Stimulated activated CD4-positive, alpha-beta T cell treated with anti-CD3 and anti-CD28 coated beads, Interleukin-1b, Interleukin-23, amount 100 ng/mL, for 24 hours (primary cell): ENCODE data around the gene TPRKB.
"Not testable (repeated sequence)": the region's sequence is repeated elsewhere in the genome, so short reads cannot be mapped to it uniquely, and the experiment has no call there.

Experiments used
- DNase-seq, 4 experiments: peaks; one replicate each; pipeline ENCODE4 v3.0.0-alpha.2; 2020; ENCODE audit warnings: low read depth in 4 of 4, low spot score in 1 of 4

TPRKB gene

DNA sequence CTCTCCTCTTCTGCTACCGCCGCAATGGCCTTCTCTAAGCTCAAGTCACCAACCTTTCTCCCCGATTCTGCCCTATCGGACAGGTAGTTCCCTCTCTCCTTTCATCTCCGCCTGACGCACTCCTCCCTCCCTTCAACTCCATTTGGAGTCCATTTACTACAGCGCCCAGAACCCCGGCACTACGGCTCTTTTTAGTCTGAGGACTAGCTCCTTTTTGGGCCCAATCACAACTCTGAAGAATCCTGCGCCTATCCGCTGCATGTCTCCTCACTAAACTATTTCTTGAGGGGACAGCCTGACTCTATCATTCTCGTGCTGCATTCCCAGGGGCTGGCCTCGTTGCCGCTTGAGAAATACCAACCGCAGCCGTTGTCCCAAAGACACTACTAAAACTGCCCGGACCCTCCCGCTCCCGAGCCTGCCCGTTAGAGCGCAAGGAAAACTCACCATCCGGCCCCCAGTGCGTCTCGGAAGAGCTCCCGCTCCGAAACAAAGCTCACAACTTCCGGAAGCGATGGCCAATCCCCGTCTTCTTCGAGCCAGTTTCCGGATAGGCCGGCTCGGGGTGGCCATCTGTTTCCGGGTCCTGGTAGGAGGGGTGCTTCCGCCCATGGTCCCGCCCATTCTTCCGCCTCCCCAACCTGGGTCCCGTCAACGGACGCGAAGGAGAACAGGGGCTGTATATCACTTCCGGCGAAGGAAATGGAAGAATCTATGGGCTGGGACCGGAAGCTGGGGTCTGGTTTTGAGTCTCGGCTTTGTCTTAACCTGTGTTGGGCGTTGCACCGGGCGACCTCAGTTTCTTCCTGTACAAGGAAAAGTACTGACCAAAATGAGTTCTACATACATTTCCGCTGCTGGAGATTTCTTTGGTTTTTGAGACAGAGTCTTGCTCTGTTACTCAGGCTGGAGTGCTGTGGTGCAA lies at the start of gene TPRKB:
Gene TPRKB, minus strand, starts transcription at position 491 of the 925 bp plus-strand sequence. CDS start 2,776 bp downstream, outside the sequence.
- peak; percentile 89 to 94 (median 91) for DNase-seq

DNA sequence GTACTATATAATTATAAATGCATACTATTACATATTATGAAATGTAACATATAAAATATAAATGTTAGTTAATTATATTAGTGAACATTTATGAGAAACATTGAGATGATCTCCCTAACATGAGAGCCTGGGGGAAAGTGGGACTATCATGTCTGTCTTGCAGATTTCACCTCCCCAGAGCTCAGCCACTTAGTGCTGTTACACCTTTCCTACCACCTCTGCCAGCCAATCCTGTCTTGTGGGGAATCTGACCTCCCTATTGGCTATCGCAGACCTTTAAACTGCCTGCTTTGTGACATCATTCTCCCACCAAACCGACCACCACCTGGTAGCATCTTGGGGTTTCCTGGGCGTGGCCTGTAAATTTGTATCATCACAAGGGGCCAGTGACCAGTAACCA lies 46.7 kb upstream of the TPRKB start, which contains the start of gene C2orf78:
Gene C2orf78, plus strand, starts transcription at position 301 of the 400 bp plus-strand sequence. CDS start 127 bp downstream, outside the sequence.
- DNase-seq = not testable (repeated sequence)

DNA sequence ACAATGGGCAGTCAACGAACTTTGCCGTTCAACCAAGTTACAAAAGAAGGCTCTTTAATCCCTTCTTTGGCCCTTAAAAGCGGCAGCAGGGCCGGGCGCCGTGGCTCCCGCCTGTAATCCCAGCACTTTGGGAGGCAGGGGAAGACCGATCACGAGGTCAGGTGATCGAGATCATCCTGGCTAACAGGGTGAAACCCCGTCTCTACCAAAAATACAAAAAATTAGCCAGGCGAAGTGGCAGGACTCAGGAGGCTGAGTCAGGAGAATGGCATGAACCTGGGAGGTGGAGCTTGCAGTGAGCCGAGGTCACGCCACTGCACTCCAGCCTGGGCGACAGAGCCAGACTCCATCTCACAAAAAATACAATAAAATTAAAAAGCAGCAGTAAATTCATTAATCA lies 46.3 kb upstream of the TPRKB start:
- not testable (repeated sequence) for DNase-seq

DNA sequence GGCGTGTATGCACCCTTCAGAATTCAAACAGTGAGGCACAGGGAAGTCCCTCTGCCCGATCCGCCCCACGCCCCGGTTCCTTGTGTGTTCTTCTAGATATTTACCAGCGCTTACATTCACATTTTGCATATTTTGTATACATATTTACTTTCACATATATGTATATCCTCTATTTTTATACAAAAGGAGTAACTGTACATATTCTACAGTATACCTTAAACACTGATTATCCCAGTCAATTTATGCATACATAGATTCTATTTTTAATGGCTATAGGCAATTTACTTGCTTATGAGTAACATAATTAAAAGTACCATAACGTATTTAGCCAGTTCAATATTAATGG lies 43.1 kb upstream of the TPRKB start:
- no peak for DNase-seq

DNA sequence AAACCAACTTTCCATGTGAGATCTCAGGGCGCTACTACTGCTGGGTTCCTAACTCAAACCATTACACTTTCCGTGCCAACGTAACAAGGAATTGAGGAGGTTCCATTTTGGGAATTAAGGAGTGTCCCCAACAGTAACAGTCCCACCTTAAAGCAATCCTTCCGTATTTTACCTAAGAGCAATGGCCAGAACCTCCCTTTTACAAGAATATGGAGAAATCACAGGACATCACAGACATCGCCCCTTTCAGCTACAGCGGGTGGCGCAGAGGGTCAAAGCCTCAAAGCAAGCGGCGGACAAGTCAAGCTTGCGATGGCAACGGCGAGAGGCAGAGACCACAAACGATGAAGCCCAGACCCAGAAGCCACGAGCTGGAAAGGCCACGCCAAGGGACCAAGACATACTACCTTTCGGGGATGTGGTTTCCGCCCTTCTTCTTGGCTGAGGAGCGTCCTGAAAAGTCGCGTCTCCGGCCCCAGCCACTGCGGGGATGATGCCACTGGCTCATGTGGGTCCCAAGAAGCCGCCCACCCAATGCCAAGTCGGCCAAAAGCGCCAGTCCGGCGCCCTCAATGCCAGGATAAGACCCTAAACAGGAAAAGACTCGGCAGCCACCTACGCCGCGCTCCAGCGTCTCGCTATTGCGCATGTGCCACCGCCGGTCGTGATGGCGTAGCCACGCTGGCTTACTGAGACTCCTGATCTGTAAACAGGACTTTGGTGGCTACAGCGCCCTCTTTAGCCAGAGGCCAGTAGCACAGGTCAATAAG lies 42.5 kb upstream of the TPRKB start, which contains the start of gene DUSP11:
Gene DUSP11, minus strand, starts transcription at position 637 of the 770 bp plus-strand sequence. Its CDS starts 129 bp downstream, at position 508.
- DNase-seq = peak; percentile 94 to 95 (median 94)

DNA sequence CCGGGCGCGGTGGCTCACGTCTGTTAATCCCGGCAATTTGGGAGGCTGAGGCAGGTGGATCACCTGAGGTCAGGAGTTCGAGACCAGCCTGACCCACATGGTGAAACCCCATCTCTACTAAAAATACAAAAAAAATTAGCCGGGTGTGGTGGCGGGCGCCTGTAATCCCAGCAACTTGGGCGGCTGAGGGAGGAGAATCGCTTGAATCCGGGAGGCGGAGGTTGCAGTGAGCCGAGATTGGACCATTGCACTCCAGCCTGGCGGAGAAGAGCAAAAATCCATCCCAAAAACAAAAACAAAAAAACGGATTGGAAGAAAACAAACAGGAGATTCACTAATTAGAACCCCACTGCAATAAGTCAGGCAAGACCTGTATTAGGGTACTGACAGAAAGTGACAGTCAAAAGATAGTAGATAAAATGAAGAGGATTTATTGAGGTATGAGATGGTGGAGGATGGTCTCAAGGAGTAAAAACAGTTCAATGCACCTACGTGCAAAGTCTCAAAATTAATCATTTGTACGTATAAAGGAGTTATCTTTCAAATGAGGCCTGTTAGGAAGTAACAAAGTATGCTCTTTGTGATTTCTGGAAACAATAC lies 41.8 kb upstream of the TPRKB start:
- DNase-seq = not testable (repeated sequence)

DNA sequence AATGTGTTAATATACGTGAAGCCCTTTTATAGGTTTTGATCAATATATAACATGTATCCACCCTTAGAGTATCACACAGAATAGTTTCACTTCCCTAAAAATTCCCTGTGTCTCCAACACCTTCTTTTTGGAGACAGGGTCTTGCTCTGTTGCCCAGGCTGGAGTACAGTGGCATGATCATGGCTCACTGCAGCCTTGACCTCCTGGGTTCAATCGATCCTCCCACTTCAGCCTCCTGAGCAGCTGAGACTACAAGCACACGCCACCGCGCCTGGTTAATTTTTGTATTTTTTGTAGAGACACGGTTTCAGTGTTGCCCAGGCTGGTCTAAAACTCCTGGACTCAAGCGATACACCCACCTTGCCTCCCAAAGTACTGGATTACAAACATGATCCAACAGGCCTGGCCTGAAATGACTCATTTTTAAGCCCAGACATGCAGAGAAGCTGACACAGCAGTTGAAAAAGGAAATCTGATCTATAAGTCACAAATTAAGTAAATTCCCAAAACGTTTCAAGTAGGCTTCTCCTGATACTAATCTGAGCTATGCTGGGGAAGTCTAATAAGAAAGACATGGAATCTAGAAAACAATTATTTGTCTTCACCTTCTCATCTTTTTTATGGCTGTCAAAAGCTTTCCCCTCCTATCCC lies 39.8 kb upstream of the TPRKB start:
- DNase-seq = no peak

DNA sequence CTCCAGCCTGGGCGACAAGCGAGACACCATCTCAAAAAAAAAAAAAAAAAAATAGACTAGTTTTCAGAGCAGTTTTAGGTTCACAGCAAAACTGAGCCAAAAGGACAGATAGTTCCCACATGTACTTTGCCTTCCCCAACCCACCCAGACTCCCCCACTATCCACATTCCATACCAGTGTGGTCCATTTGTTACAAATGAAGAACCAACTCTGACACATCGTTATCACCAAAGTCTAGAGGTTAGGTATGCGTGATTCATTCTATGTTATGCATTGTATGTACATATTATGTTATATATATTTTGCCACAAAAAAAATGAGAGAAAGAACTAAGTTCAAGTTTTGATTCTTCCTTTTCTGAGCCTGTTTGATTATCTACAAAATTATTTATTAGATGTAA lies 39.2 kb upstream of the TPRKB start:
- DNase-seq = no peak

DNA sequence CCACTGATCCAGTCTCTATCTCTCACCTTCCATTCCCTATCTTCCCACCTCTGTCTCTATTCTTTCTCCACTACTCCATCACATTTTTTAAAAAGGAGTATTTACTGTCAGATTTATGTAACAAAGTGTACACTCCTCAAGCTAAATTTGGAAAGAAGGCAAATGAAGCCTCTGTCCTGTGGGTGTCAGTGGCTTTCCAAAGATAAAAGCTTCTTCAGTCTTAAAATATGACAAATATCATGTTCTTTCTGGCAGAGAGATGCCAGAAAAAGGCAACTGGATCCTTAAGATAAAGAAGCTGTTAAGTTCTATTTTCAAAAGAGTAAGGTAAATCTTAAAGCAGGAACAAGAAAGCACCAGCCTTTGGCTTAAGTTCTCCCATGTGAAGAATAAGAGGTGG lies 35.7 kb upstream of the TPRKB start:
- DNase-seq = no peak

DNA sequence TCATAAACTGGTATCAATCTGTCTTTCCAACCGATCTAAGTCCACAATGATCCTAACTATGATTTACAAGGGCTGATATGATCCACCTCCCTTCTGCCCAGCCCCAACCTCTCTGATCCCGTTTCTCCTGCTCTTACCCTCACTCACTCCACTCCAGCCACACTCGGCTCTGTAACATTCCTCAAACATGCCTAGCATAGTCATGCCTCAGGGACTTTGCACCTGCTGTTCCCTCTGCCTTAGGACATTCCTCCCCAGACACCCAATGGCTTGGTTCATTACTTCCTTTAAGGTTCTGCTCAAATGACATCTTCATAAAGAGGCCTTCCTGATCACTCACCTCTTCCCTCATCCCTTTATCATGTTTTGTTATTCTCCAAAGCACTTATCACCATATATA lies 33.6 kb upstream of the TPRKB start:
- no peak for DNase-seq

DNA sequence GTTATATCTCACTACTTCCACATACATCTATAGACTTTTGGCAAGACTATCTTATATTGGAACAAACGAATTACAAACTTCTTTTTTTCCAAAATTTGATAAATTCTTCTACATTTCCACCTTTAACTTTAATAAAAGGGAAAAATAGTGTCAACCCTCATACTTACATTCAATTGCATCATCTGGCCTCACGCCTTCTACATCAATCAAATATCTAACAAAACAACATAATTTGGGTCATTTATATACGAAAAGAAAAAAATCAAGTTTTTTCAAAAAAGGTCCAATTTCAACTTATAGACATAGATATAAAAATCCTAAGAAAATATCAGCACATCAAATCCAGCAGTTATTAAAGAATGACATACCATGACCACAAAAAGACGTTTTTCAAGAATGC lies 29.8 kb upstream of the TPRKB start:
- DNase-seq = no peak

DNA sequence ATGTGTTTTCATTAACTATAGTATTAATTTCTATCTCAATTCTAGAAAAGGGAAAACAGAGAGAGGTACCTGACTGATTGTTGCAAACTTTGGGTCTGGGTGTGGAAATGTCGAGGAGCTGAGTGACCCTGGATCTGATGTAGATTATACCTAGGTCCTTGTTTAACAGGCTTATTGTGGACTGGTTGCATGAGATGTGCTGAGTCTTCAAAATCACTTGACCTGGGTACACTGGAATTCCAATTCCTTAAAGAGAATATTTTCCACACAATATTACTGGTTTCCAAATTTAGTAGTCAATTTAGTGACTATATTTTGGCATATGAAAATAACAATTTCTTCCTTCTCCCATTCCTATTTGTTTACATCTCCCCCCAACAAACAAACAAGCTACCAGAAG lies 29.2 kb upstream of the TPRKB start:
- no peak for DNase-seq

DNA sequence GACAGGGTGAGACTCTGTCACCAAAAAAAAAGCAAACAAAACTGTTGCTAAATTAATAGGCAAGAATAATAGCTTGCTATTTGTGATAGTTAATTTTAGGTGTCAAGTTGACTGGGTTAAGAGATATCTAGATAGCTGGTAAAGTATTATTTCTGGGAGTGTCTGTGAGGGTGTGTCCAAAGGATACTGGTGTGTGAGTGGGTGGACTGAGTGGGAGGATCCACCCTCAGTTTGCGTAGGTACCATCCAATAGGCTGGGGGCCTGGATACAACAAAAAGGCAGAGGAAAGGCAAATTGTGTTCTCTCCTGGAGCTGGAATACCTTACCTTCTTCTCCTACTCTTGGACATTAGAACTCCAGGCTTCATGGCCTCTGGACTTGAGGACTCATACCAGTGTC lies 27.8 kb upstream of the TPRKB start:
- no peak for DNase-seq

DNA sequence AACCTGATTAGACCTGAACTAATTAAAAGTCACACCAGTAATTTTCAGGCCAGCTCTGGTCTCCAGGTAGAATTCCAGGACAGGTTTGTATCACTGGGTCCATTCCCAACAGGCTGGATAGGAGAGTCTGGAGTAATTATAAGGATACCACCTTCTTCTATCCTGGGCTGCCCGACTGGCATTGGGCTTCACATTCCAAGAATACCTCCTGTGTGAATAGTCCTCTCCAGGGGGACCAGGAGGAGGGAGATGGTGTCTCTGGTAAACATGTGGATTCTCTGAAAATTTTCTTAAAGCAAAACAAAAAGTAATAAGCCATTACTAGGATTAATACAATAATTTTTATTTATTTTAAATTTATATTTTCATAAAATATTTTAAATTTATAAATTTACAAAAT lies 25.4 kb upstream of the TPRKB start:
- DNase-seq = no peak

DNA sequence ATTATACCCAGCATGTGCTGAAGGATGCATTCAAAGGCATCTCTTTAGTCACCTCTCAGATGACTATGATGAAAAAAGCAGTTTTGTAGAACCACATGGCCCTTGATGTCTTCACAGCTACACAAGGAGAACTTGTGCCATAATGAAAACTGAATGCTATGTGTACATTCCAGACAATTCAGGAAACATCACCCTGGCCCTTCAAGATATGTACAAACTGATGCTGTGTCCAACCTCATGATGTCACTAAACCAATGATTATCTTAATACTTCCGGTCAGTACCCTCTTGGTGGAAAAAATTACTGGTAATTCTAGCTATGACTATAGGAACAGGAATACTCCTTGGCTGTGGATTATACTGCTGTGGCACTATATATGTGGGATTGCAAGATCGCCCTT lies 22.8 kb upstream of the TPRKB start:
- DNase-seq = no peak

DNA sequence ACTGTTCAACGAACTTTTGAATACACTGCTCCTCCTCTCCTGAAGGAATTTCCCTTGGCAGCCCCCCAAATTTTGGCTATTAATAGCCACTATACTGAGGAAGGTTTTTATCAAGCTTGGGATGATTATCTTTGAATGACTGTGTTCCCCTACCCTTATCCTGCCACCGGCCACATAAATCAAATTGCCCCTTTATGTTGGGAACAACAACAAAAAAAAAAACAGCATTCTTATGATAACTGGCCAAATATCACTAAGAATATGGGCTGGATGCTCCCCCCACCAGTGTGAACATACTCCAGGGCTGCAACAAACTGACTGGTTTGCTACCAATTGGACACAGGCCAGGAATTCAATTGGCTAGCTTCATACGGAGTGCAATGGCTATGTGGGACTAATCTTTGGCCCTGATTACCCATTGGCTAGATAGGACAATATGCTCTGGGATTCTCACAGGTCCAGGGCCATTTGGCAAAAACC lies 22.2 kb upstream of the TPRKB start:
- no peak for DNase-seq

DNA sequence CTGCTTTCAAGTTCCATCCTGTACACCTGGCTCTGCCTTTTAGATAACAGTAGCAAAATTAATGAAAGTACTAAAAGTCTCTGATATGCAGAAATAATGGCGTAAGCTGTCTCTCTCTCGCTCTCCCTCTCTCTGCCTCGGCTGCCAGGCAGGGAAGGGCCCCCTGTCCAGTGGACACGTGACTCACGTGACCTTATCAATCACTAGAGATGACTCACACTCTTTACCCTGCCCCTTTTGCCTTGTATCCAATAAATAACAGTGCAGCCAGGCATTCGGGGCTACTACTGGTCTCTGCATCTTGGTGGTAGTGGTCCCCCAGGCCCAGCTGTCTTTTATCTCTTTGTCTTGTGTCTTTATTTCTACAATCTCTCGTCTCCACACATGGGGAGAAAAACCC lies 17.2 kb upstream of the TPRKB start:
- not testable (repeated sequence) for DNase-seq

DNA sequence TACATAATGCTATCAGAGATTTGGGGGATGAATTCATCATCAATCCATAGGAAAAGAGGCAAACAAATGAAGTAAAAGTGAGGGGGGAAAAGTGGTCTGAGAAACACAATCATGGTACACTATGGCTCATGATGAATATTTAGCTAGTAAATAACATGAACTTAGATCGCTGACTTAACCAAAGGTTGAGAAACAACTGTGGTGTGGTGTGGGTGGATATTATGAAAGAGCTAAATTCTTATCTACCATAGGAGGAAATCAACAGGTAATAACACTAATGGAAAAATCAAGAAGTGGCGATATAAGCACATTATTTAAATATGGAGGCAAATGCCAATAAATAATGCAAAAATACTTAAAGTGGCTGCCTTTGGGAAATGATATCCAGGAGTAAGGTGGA lies 12.2 kb upstream of the TPRKB start:
- DNase-seq = no peak

DNA sequence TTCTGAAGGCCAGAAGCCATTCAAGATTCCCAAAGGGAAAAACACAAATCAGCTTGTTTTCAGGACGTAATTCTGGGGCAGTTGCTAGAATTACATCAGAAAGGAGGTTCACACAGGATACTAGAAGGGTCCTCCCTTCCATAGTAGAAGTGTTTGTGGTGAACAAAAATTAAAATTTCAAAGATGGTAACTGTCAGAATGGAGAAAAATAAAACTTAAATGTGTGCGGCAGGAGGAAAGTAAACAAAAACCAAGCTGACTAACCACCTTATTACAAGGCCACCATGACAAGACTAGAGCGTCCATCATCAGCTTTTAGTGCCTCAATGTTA lies 9.7 kb upstream of the TPRKB start:
- DNase-seq = no peak

DNA sequence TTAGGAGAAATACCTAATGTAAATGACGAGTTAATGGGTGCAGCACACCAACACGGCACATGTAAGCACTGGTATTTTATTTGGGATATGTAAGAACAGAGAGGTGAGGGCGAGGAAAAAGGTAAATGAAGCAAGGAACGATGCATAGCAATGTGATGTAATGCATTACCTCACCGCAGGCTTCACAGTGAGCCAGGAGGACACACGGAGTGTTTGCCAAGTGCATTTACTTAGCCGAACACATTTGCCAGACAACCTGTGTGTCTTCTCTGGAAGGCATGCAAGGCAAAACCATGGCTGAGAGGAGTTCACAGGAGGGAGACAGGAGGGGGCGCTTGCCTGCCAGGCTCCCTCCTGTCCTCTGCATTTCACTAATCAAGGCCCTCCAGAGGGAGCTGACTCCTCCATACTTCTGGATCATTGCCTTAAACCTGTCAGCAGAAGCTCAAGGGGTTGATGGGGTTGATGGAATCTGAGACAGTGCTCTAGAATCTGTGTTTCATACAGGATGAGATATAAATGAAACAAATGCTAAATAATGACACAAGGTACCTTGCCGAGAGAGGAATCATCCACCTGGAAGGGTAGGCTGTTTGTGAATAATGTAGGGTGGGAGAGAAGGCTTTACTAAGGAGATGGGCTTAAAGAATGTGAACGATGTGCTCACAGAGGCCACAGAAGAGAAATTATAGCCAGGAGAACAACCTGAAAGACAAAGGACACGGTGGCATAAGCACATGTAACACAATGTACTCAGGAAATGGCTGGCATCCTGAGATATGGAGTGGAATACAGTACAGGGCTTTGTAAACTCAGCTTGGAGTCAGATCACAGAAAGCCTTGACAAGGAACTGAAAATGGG lies 9.1 kb upstream of the TPRKB start:
- no peak for DNase-seq
